Measurements from ENCODE around the gene GDNF.

GDNF gene

GRCh38 chr5:37844009-37844408 lies 4.2 kb upstream of the GDNF start:
- no peak for DNase-seq

GRCh38 chr5:37842048-37842447 lies 2.2 kb upstream of the GDNF start:
- DNase-seq, result no peak

- DNase-seq, result no peak
These were observed 1.4 kb upstream of the GDNF start for GRCh38 chr5:37841203-37841602.

GRCh38 chr5:37840053-37841034 lies 503 bp upstream of the GDNF start:
- no peak for DNase-seq

- DNase-seq, result no peak
These were observed 904 bp downstream of the GDNF start for GRCh38 chr5:37838933-37839341.

- no peak for DNase-seq
These were observed 1.5 kb downstream of the GDNF start for GRCh38 chr5:37838152-37838932.

GRCh38 chr5:37837414-37838032 lies 2.3 kb downstream of the GDNF start:
- peak; percentile 85 for DNase-seq

- peak; percentile 56 for DNase-seq
These were observed 3.0 kb downstream of the GDNF start for GRCh38 chr5:37836592-37837413.

- no peak for DNase-seq
These were observed 3.6 kb downstream of the GDNF start for GRCh38 chr5:37836235-37836591.

GRCh38 chr5:37835380-37835973 lies 4.4 kb downstream of the GDNF start:
- no peak for DNase-seq

GRCh38 chr5:37834542-37835379 lies 5.1 kb downstream of the GDNF start:
- no peak for DNase-seq

- no peak for DNase-seq
These were observed 5.9 kb downstream of the GDNF start for GRCh38 chr5:37833990-37834389.

- DNase-seq, result no peak
These were observed 7.9 kb downstream of the GDNF start for GRCh38 chr5:37831821-37832534.

GRCh38 chr5:37830348-37830747 lies 9.5 kb downstream of the GDNF start:
- no peak for DNase-seq

- no peak for DNase-seq
These were observed 14.4 kb downstream of the GDNF start for GRCh38 chr5:37825334-37825915.

- DNase-seq, result no peak
These were observed 16.2 kb downstream of the GDNF start for GRCh38 chr5:37823433-37824152.

- DNase-seq, result no peak
These were observed 23.0 kb downstream of the GDNF start for GRCh38 chr5:37816883-37817282.

- no peak for DNase-seq
These were observed 23.5 kb downstream of the GDNF start for GRCh38 chr5:37816331-37816730.

- DNase-seq, result no peak
These were observed 23.9 kb downstream of the GDNF start for GRCh38 chr5:37815913-37816312.
